Suprapubic skin (tissue), 4 donors: Measurements from ENCODE around the gene BAG5.

Experiments
- CTCF ChIP-seq, 2 donors: fragments of 200-600 bp in 1 of 2; fragments of 450-650 bp in 1 of 2; sonication (generic) in 1 of 2; IDR thresholded peaks; one replicate each; pipeline ENCODE4 v1.5.1; 2016 to 2019; ENCODE audit warnings: antibody characterized with exemption in 2 of 2, mild to moderate bottlenecking in 1 of 2, moderate library complexity in 1 of 2
- POLR2A ChIP-seq, 2 donors: fragments of 450-650 bp; IDR thresholded peaks; one replicate each; pipeline ENCODE4 v1.6.1; 2017; ENCODE audit warnings: antibody characterized with exemption in 2 of 2, mild to moderate bottlenecking in 2 of 2, moderate library complexity in 2 of 2
- POLR2AphosphoS5 ChIP-seq, 3 donors: sonication (generic); formaldehyde crosslinking; IDR thresholded peaks; one replicate each; pipeline ENCODE4 v1.6.1; 2017; ENCODE audit warnings: antibody characterized with exemption in 3 of 3

- no peak for TF ChIP-seq CTCF (IDR thresholded peaks at IDR 0.05)
- no peak for TF ChIP-seq POLR2A (IDR thresholded peaks at IDR 0.05)
- peak in 2 of 3 donors; percentile 55 to 89 for TF ChIP-seq POLR2AphosphoS5 (IDR thresholded peaks at IDR 0.05)
Observed at GRCh38 chr14:103512701-103513611, 49.5 kb downstream of the BAG5 start.
